Measurements from ENCODE around the gene EBNA1BP2.

Gene EBNA1BP2

GRCh38 chr1:43197343-43198127 lies 25.4 kb upstream of the EBNA1BP2 start:
- TF ChIP-seq, protein P1, sequence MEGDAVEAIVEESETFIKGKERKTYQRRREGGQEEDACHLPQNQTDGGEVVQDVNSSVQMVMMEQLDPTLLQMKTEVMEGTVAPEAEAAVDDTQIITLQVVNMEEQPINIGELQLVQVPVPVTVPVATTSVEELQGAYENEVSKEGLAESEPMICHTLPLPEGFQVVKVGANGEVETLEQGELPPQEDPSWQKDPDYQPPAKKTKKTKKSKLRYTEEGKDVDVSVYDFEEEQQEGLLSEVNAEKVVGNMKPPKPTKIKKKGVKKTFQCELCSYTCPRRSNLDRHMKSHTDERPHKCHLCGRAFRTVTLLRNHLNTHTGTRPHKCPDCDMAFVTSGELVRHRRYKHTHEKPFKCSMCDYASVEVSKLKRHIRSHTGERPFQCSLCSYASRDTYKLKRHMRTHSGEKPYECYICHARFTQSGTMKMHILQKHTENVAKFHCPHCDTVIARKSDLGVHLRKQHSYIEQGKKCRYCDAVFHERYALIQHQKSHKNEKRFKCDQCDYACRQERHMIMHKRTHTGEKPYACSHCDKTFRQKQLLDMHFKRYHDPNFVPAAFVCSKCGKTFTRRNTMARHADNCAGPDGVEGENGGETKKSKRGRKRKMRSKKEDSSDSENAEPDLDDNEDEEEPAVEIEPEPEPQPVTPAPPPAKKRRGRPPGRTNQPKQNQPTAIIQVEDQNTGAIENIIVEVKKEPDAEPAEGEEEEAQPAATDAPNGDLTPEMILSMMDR (conservative IDR thresholded peaks at IDR 0.05; ENCODE audit: control insufficient read depth, insufficient read depth, low read depth, low read length): no peak
- no peak overlapping the region for H3K4me3 ChIP-seq (ENCODE audit: control insufficient read depth, low read depth, low read length)

GRCh38 chr1:43194509-43194908 lies 22.4 kb upstream of the EBNA1BP2 start:
- DNase-seq (ENCODE audit: low read depth): no peak
- TF ChIP-seq, protein P1 (conservative IDR thresholded peaks at IDR 0.05; ENCODE audit: control insufficient read depth, insufficient read depth, low read depth, low read length): no peak
- no peak overlapping the region for H3K4me3 ChIP-seq (ENCODE audit: control insufficient read depth, low read depth, low read length)

More at GRCh38 chr1:43197343-43198127, 25.4 kb upstream of the EBNA1BP2 start:
- no peak for DNase-seq (ENCODE audit: low read depth)

- no peak for DNase-seq (ENCODE audit: low read depth)
- TF ChIP-seq, protein P1 (conservative IDR thresholded peaks at IDR 0.05; ENCODE audit: control insufficient read depth, insufficient read depth, low read depth, low read length): no peak
- H3K4me3 ChIP-seq (ENCODE audit: control insufficient read depth, low read depth, low read length): no peak overlapping the region
These were observed 16.0 kb upstream of the EBNA1BP2 start for GRCh38 chr1:43188106-43188505.

GRCh38 chr1:43184995-43185394 lies 12.9 kb upstream of the EBNA1BP2 start:
- no peak for DNase-seq (ENCODE audit: low read depth)
- no peak overlapping the region for H3K4me3 ChIP-seq (ENCODE audit: control insufficient read depth, low read depth, low read length)
- TF ChIP-seq, protein P1 (conservative IDR thresholded peaks at IDR 0.05; ENCODE audit: control insufficient read depth, insufficient read depth, low read depth, low read length): no peak

- TF ChIP-seq, protein P1 (conservative IDR thresholded peaks at IDR 0.05; ENCODE audit: control insufficient read depth, insufficient read depth, low read depth, low read length): no peak
- DNase-seq (ENCODE audit: low read depth): no peak
- no peak overlapping the region for H3K4me3 ChIP-seq (ENCODE audit: control insufficient read depth, low read depth, low read length)
These were observed 12.3 kb upstream of the EBNA1BP2 start for GRCh38 chr1:43184388-43184787.

GRCh38 chr1:43177691-43178090 lies 5.6 kb upstream of the EBNA1BP2 start:
- no peak for DNase-seq (ENCODE audit: low read depth)
- H3K4me3 ChIP-seq (ENCODE audit: control insufficient read depth, low read depth, low read length): no peak overlapping the region
- TF ChIP-seq, protein P1 (conservative IDR thresholded peaks at IDR 0.05; ENCODE audit: control insufficient read depth, insufficient read depth, low read depth, low read length): no peak
